ENCODE measurements around the gene ENDOD1.
"Not testable (repeated sequence)": the region's sequence is repeated elsewhere in the genome, so short reads cannot be mapped to it uniquely, and the experiment has no call there.

DNA sequence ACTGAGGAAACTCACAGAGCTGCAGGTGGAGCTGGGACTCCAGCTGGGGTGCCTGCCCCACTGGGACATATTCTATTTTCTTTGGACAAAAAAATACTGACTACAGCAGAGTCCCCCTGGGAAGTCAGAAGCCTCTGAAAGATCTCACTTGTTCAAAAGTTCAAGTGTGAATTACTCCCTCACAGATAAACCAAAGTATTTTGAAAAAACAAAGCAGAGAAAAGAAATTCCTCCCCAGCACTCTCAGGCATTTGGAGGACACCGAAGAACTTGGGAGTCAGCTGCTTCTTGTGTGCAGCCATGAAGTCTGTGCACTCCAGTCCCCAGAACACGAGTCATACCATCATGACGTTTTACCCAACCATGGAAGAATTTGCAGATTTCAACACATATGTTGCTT is 40.5 kb upstream of the ENDOD1 start, which contains the start of gene KDM4F:
- TF ChIP-seq CTCF (conservative IDR thresholded peaks at IDR 0.05; ENCODE audit: low read depth in 2 of 2); POLR2AphosphoS5 (IDR thresholded peaks at IDR 0.05; ENCODE audit: low read depth); EZH2 (IDR thresholded peaks at IDR 0.05; ENCODE audit: low read depth, unreplicated experiment); CREB1 (CRISPR knock-in tag; IDR thresholded peaks at IDR 0.05; ENCODE audit: low read depth); EZH2phosphoT487 (IDR thresholded peaks at IDR 0.05; ENCODE audit: unreplicated experiment); NANOG (IDR thresholded peaks at IDR 0.05; ENCODE audit: borderline replicate concordance); STAT1 (IDR thresholded peaks at IDR 0.05; ENCODE audit: unreplicated experiment): not testable (repeated sequence)
- TF ChIP-seq, protein P1, sequence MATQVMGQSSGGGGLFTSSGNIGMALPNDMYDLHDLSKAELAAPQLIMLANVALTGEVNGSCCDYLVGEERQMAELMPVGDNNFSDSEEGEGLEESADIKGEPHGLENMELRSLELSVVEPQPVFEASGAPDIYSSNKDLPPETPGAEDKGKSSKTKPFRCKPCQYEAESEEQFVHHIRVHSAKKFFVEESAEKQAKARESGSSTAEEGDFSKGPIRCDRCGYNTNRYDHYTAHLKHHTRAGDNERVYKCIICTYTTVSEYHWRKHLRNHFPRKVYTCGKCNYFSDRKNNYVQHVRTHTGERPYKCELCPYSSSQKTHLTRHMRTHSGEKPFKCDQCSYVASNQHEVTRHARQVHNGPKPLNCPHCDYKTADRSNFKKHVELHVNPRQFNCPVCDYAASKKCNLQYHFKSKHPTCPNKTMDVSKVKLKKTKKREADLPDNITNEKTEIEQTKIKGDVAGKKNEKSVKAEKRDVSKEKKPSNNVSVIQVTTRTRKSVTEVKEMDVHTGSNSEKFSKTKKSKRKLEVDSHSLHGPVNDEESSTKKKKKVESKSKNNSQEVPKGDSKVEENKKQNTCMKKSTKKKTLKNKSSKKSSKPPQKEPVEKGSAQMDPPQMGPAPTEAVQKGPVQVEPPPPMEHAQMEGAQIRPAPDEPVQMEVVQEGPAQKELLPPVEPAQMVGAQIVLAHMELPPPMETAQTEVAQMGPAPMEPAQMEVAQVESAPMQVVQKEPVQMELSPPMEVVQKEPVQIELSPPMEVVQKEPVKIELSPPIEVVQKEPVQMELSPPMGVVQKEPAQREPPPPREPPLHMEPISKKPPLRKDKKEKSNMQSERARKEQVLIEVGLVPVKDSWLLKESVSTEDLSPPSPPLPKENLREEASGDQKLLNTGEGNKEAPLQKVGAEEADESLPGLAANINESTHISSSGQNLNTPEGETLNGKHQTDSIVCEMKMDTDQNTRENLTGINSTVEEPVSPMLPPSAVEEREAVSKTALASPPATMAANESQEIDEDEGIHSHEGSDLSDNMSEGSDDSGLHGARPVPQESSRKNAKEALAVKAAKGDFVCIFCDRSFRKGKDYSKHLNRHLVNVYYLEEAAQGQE (IDR thresholded peaks at IDR 0.05; ENCODE audit: unreplicated experiment): not testable (repeated sequence)
